Astrocyte (in vitro differentiated cells and primary cell): ENCODE results near the gene PGRMC2. TPM values are rescaled to one million over a fixed set of nuclear protein-coding genes. Genes with fewer than 3 reads are reported as not detected.
"Not testable (repeated sequence)": the region's sequence is repeated elsewhere in the genome, so short reads cannot be mapped to it uniquely, and the experiment has no call there.

Experiments
- DNase-seq: peaks from one replicate; pipeline ENCODE4 v3.0.0-alpha.2; 2010; ENCODE audit warnings: low read depth
- FAIRE-seq: peaks from 2 replicates; lab custom pipeline; 2011; peaks lifted over from hg19 to GRCh38; lab: Jason Lieb, UNC
- H2AFZ ChIP-seq: 2 replicates; pipeline ENCODE4 v1.6.0; 2012; ENCODE audit warnings: low read depth, low read length, inconsistent platforms
- H3K27ac ChIP-seq: 2 replicates; pipeline ENCODE4 v1.5.1; 2011; ENCODE audit warnings: low read depth, low read length, inconsistent platforms
- H3K27me3 ChIP-seq: 2 replicates; pipeline ENCODE4 v1.6.0; 2011; ENCODE audit warnings: low read length, inconsistent platforms; ENCODE audit not compliant: insufficient read depth
- H3K36me3 ChIP-seq: 2 replicates; pipeline ENCODE4 v1.5.1; 2011; ENCODE audit warnings: low read length, inconsistent platforms; ENCODE audit not compliant: insufficient read depth
- H3K4me1 ChIP-seq: 2 replicates; pipeline ENCODE4 v1.5.1; 2011; ENCODE audit warnings: low read length, inconsistent platforms; ENCODE audit not compliant: insufficient read depth
- H3K4me2 ChIP-seq: 2 replicates; pipeline ENCODE4 v1.6.0; 2012; ENCODE audit warnings: low read length, inconsistent platforms
- H3K4me3 ChIP-seq: 2 replicates; pipeline ENCODE4 v1.5.1; 2011; ENCODE audit warnings: low read depth, mild to moderate bottlenecking, low read length, inconsistent platforms; ENCODE audit not compliant: insufficient read depth
- H3K79me2 ChIP-seq: 2 replicates; pipeline ENCODE4 v1.6.0; 2012; ENCODE audit warnings: mild to moderate bottlenecking, low read length, inconsistent platforms; ENCODE audit not compliant: insufficient read depth
- H3K9ac ChIP-seq: 2 replicates; pipeline ENCODE4 v1.6.0; 2012; ENCODE audit warnings: mild to moderate bottlenecking, low read length, inconsistent platforms
- H3K9me3 ChIP-seq: 2 replicates; pipeline ENCODE4 v1.5.1; 2012; ENCODE audit warnings: low read depth, mild to moderate bottlenecking, low read length, inconsistent platforms; ENCODE audit not compliant: insufficient read depth
- H4K20me1 ChIP-seq: 2 replicates; pipeline ENCODE4 v1.6.0; 2012; ENCODE audit warnings: low read length, inconsistent platforms; ENCODE audit not compliant: insufficient read depth
- H3K27ac Mint-ChIP-seq: one replicate; pipeline ENCODE4 v1.8.0; 2021; ENCODE audit warnings: mild to moderate bottlenecking, mixed read lengths; ENCODE audit not compliant: unreplicated experiment
- H3K27me3 Mint-ChIP-seq: one replicate; pipeline ENCODE4 v1.8.0; 2021; ENCODE audit warnings: low read depth, mixed read lengths; ENCODE audit not compliant: unreplicated experiment
- H3K36me3 Mint-ChIP-seq: one replicate; pipeline ENCODE4 v1.8.0; 2021; ENCODE audit warnings: low read depth, mixed read lengths; ENCODE audit not compliant: unreplicated experiment
- H3K4me1 Mint-ChIP-seq: one replicate; pipeline ENCODE4 v1.8.0; 2021; ENCODE audit warnings: low read depth, mixed read lengths; ENCODE audit not compliant: unreplicated experiment
- H3K4me3 Mint-ChIP-seq: one replicate; pipeline ENCODE4 v1.8.0; 2021; ENCODE audit warnings: mild to moderate bottlenecking, moderate library complexity, mixed read lengths; ENCODE audit not compliant: unreplicated experiment
- H3K9me3 Mint-ChIP-seq: one replicate; pipeline ENCODE4 v1.8.0; 2021; ENCODE audit warnings: mild to moderate bottlenecking, mixed read lengths; ENCODE audit not compliant: unreplicated experiment
- CTCF ChIP-seq: IDR thresholded peaks from 2 replicates; pipeline ENCODE4 v1.5.1; 2011; ENCODE audit warnings: low read depth, mild to moderate bottlenecking, inconsistent platforms, low read length, moderate library complexity; ENCODE audit not compliant: insufficient read depth
- EZH2 ChIP-seq: IDR thresholded peaks from 2 replicates; pipeline ENCODE4 v1.6.1; 2012; ENCODE audit warnings: mild to moderate bottlenecking, low read length, inconsistent platforms; ENCODE audit not compliant: insufficient read depth
- total RNA-seq: library from RNA; stranded (reverse); gene quantifications from 2 replicates; pipeline ENCODE4 v1.2.1, GENCODE V29; 2021

PGRMC2 gene
- total RNA-seq, 1 donor from 2014 or later, result 158 TPM

DNA sequence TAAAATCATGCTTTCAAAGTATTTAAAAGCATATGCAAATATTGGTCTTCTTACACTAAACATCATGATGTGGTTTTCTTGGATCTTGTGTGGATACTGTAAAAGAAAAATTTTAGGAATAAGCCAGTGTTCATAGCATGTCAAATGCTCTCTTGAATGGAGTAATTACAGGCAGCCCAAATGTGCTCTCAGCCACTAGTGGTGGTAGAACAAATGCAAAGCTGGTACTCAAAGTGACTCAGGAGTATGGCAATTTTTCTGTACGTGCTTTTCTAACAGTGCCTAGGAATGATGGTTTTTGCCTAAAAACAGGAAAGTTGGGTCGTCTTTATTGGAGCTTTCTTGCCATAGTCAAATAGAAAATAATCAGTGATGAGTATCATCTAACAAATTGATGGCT lies 19.9 kb downstream of the PGRMC2 start:
- Histone ChIP-seq H3K4me3 (no peak overlapping the region), H3K4me2 (no peak overlapping the region), H3K27me3 (no peaks in the 10 kb centered on the region), H3K4me1 (no peaks in the 10 kb centered on the region), H3K36me3 (peaks cover 23% of the 10 kb centered on the region), H4K20me1 (no peaks in the 10 kb centered on the region), H3K9ac (no peak overlapping the region), H3K9me3 (no peaks in the 10 kb centered on the region), H2AFZ (no peak overlapping the region), H3K79me2 (peaks cover 6% of the 10 kb centered on the region), H3K27ac (no peak overlapping the region)
- no peak overlapping the region for H3K27ac Mint-ChIP-seq
- no peak overlapping the region for H3K4me3 Mint-ChIP-seq
- H3K4me1 Mint-ChIP-seq, result peaks cover 18% of the 10 kb centered on the region
- peak; percentile 13 for FAIRE-seq
- H3K27me3 Mint-ChIP-seq, result no peaks in the 10 kb centered on the region
- TF ChIP-seq EZH2 (no peak), CTCF (no peak)
- DNase-seq, result no peak
- H3K9me3 Mint-ChIP-seq, result peaks cover 18% of the 10 kb centered on the region
- peaks cover 13% of the 10 kb centered on the region for H3K36me3 Mint-ChIP-seq

DNA sequence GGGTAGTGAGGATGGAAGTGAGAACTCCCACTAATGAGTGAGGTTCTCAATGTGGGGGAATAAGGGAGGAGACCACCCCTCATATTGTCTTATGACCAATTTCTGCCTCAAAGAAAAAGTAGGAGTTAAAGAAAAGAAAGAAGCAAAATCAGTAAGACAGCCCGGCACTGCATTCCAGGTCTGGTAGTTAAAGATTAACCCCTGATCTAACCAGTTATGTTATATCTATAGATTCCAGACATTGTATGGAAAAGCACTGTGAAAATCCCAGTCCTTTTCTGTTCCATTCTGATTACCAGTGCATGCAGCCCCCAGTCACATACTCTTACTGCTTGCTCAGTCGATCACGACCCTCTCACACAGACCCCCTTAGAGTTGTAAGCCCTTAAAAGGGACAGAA lies 20.4 kb downstream of the PGRMC2 start:
- H3K4me1 ChIP-seq, H4K20me1 ChIP-seq, FAIRE-seq, H2AFZ ChIP-seq, H3K4me2 ChIP-seq, H3K9ac ChIP-seq, DNase-seq, H3K79me2 ChIP-seq, H3K27me3 ChIP-seq, H3K27ac ChIP-seq, H3K27me3 Mint-ChIP-seq, H3K4me3 ChIP-seq, H3K9me3 ChIP-seq, H3K4me3 Mint-ChIP-seq: not testable (repeated sequence)
- H3K9me3 Mint-ChIP-seq, result peaks cover 18% of the 10 kb centered on the region
- peaks cover 23% of the 10 kb centered on the region for H3K36me3 ChIP-seq
- H3K4me1 Mint-ChIP-seq, result peaks cover 18% of the 10 kb centered on the region
- peaks cover 13% of the 10 kb centered on the region for H3K36me3 Mint-ChIP-seq
- H3K27ac Mint-ChIP-seq, result peak overlapping the region; percentile 30

- not testable (repeated sequence) for DNase-seq, H3K4me2 ChIP-seq, H3K27me3 ChIP-seq, H3K4me3 ChIP-seq, H3K9ac ChIP-seq, H3K4me3 Mint-ChIP-seq, H3K36me3 ChIP-seq, H3K79me2 ChIP-seq, H3K4me1 ChIP-seq, H4K20me1 ChIP-seq, H3K27ac Mint-ChIP-seq, H3K36me3 Mint-ChIP-seq, H3K27me3 Mint-ChIP-seq, H3K9me3 ChIP-seq, H3K27ac ChIP-seq, FAIRE-seq, H2AFZ ChIP-seq
- Mint-ChIP-seq H3K4me1 (peaks cover 16% of the 10 kb centered on the region), H3K9me3 (peaks cover 18% of the 10 kb centered on the region)
Measured at GRCh38 chr4:128265550-128265949, 22.1 kb downstream of the PGRMC2 start.

GRCh38 chr4:128259889-128260288 lies 27.7 kb downstream of the PGRMC2 start:
- H3K36me3 ChIP-seq, H3K27me3 ChIP-seq, H3K4me1 ChIP-seq, H4K20me1 ChIP-seq, H3K9ac ChIP-seq, H3K36me3 Mint-ChIP-seq, H3K27me3 Mint-ChIP-seq, FAIRE-seq, H2AFZ ChIP-seq, H3K27ac Mint-ChIP-seq, H3K9me3 ChIP-seq, H3K4me3 ChIP-seq, DNase-seq, H3K4me2 ChIP-seq, H3K4me3 Mint-ChIP-seq, H3K4me1 Mint-ChIP-seq, H3K27ac ChIP-seq, H3K79me2 ChIP-seq, H3K9me3 Mint-ChIP-seq: not testable (repeated sequence)

GRCh38 chr4:128258166-128258565 lies 29.4 kb downstream of the PGRMC2 start:
- not testable (repeated sequence) for H3K9ac ChIP-seq, H3K27me3 Mint-ChIP-seq, H3K27me3 ChIP-seq, H3K36me3 Mint-ChIP-seq, H3K4me2 ChIP-seq, H3K79me2 ChIP-seq, H3K27ac ChIP-seq, H2AFZ ChIP-seq, H3K36me3 ChIP-seq, H4K20me1 ChIP-seq, H3K4me3 Mint-ChIP-seq, H3K9me3 ChIP-seq, H3K4me1 Mint-ChIP-seq, H3K9me3 Mint-ChIP-seq, H3K4me1 ChIP-seq, DNase-seq, FAIRE-seq, H3K4me3 ChIP-seq, H3K27ac Mint-ChIP-seq
